Activated naive CD8-positive, alpha-beta T cell treated with anti-CD3 and anti-CD28 coated beads, Interleukin-2, amount 50 U/mL, for 24 hours (primary cell): ENCODE measurements around the gene PPP3R1.

Source experiments
- ATAC-seq: fragments of 150-1000 bp; cut with Tn5 transposase; one replicate; pipeline ENCODE4 v1.10.0; 2021
- DNase-seq: peaks from one replicate; pipeline ENCODE4 v3.0.0; 2021
- H3K27ac Mint-ChIP-seq: one replicate; pipeline ENCODE4 v1.8.0; 2021; ENCODE audit warnings: mild to moderate bottlenecking, mixed read lengths
- H3K27me3 Mint-ChIP-seq: one replicate; pipeline ENCODE4 v1.8.0; 2021; ENCODE audit warnings: mixed read lengths
- H3K36me3 Mint-ChIP-seq: one replicate; pipeline ENCODE4 v1.8.0; 2021; ENCODE audit warnings: low read depth, mixed read lengths
- H3K4me1 Mint-ChIP-seq: one replicate; pipeline ENCODE4 v1.8.0; 2021; ENCODE audit warnings: mixed read lengths
- H3K4me3 Mint-ChIP-seq: one replicate; pipeline ENCODE4 v1.8.0; 2021; ENCODE audit warnings: mild to moderate bottlenecking, moderate library complexity, mixed read lengths
- H3K9me3 Mint-ChIP-seq: one replicate; pipeline ENCODE4 v1.8.0; 2021; ENCODE audit warnings: mixed read lengths

Gene PPP3R1

DNA sequence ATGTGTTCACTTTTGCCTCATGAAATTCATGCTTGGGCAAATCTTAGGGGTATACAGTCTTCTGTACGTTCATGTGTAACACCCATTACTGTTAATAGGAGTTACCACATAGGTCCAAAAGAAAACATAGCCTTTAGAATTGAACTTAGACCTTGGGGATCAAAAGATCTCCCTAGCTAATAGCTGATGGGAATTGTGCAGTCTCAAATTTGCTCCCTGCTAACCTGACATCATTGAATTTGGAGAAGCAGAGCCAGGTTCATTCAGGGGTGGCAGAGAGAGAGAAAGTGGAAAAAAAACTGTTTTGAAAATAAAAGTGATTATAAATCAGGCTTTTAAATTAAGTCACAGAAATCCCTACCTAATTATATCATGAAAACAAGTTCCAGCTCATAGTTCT, 28.0 kb upstream of the PPP3R1 start:
- ATAC-seq (no peak), DNase-seq (no peak)
- Mint-ChIP-seq H3K4me3 (no peak overlapping the region), H3K27me3 (peaks cover 19% of the 10 kb centered on the region), H3K9me3 (no peaks in the 10 kb centered on the region), H3K4me1 (peaks cover 2% of the 10 kb centered on the region), H3K36me3 (no peaks in the 10 kb centered on the region), H3K27ac (no peak overlapping the region)

DNA sequence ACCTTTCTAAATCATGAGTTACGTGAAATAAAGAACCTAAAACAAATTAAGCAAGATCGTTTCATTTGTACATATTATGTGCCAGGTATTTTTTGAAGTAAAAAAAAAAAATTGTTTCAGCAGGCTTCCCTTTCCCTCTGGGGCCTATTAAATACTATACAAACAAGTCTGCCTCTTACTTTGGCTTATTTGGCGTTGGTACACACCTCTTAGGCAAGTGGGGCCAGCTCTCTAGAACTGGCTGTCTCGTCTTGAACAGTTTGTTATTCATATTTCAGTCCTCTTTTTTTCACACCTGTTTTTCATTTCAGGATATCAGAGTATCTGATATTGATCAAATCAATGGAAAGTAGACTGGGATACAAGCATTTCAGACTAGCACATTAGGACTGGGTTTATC, 27.4 kb upstream of the PPP3R1 start:
- no peak for ATAC-seq
- Mint-ChIP-seq H3K27ac (no peak overlapping the region), H3K36me3 (no peaks in the 10 kb centered on the region), H3K4me3 (no peak overlapping the region), H3K27me3 (peaks cover 19% of the 10 kb centered on the region), H3K9me3 (no peaks in the 10 kb centered on the region), H3K4me1 (peaks cover 2% of the 10 kb centered on the region)
- no peak for DNase-seq

DNA sequence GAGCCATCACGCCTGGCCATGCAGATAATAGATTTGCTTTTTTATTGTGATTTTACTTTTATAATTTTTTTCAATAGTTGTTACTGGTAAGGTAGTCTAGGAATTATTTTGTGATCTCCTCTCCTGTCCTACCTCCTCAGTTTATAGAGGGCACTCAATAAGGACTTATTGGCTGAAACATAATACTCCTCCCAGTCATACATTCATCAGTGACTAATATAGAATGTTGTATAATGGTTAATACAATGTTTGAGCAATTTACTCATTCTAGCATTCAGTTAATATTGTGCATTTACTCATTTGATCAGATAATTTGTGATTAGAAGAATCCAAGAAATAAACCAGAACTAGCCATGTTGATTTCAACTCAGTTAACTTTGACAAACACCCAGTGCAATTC, 25.8 kb upstream of the PPP3R1 start:
- H3K4me3 Mint-ChIP-seq = no peak overlapping the region
- H3K9me3 Mint-ChIP-seq = no peaks in the 10 kb centered on the region
- H3K27ac Mint-ChIP-seq = no peak overlapping the region
- no peak for DNase-seq
- H3K4me1 Mint-ChIP-seq = peaks cover 2% of the 10 kb centered on the region
- H3K27me3 Mint-ChIP-seq = peaks cover 11% of the 10 kb centered on the region
- H3K36me3 Mint-ChIP-seq = no peaks in the 10 kb centered on the region
- no peak for ATAC-seq

- Mint-ChIP-seq H3K36me3 (no peaks in the 10 kb centered on the region), H3K27ac (no peak overlapping the region), H3K4me1 (no peaks in the 10 kb centered on the region), H3K4me3 (no peak overlapping the region), H3K27me3 (peaks cover 8% of the 10 kb centered on the region), H3K9me3 (no peaks in the 10 kb centered on the region)
- DNase-seq (no peak), ATAC-seq (no peak)
Measured at GRCh38 chr2:68274022-68274421, 21.7 kb upstream of the PPP3R1 start.

- ATAC-seq = no peak
- no peaks in the 10 kb centered on the region for H3K4me1 Mint-ChIP-seq
- no peak overlapping the region for H3K27ac Mint-ChIP-seq
Measured at GRCh38 chr2:68272246-68272994, 20.1 kb upstream of the PPP3R1 start.

DNA sequence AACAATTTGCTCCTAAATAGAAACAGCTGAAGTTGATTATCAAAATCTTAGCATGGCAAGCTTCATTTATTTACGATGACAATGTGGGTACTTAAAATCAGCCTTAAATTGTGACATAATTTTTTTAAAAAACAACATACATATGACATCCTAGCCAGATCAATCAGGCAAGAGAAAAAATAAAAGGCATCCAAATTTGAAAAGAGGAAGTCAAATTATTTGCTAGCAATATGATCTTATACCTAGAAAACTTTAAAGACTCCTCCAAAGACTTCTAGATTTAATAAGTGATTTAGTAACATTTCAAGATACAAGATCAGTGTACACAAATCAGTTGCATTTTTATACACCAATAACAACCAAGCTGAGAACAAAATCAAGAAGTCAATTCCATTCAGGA, 14.3 kb upstream of the PPP3R1 start:
- H3K4me1 Mint-ChIP-seq = no peaks in the 10 kb centered on the region
- ATAC-seq (no peak), DNase-seq (no peak)
- H3K36me3 Mint-ChIP-seq = no peaks in the 10 kb centered on the region
- H3K27me3 Mint-ChIP-seq = no peaks in the 10 kb centered on the region
- H3K4me3 Mint-ChIP-seq = no peak overlapping the region
- no peak overlapping the region for H3K27ac Mint-ChIP-seq
- H3K9me3 Mint-ChIP-seq = no peaks in the 10 kb centered on the region

More at GRCh38 chr2:68272246-68272994, 20.1 kb upstream of the PPP3R1 start:
- DNase-seq = no peak
- H3K27me3 Mint-ChIP-seq = peaks cover 6% of the 10 kb centered on the region
- H3K4me3 Mint-ChIP-seq = no peak overlapping the region
- no peaks in the 10 kb centered on the region for H3K9me3 Mint-ChIP-seq
- H3K36me3 Mint-ChIP-seq = no peaks in the 10 kb centered on the region

- Mint-ChIP-seq H3K36me3 (no peaks in the 10 kb centered on the region), H3K9me3 (no peaks in the 10 kb centered on the region), H3K4me1 (no peaks in the 10 kb centered on the region), H3K27ac (no peak overlapping the region), H3K4me3 (no peak overlapping the region), H3K27me3 (no peaks in the 10 kb centered on the region)
- no peak for ATAC-seq
- DNase-seq = no peak
Measured at GRCh38 chr2:68263632-68264031, 11.3 kb upstream of the PPP3R1 start.

GRCh38 chr2:68258851-68259250, 6.5 kb upstream of the PPP3R1 start:
- Mint-ChIP-seq H3K27ac (no peak overlapping the region), H3K36me3 (no peaks in the 10 kb centered on the region), H3K4me1 (peaks cover 26% of the 10 kb centered on the region), H3K4me3 (no peak overlapping the region), H3K9me3 (no peaks in the 10 kb centered on the region), H3K27me3 (no peaks in the 10 kb centered on the region)
- ATAC-seq = no peak
- no peak for DNase-seq

DNA sequence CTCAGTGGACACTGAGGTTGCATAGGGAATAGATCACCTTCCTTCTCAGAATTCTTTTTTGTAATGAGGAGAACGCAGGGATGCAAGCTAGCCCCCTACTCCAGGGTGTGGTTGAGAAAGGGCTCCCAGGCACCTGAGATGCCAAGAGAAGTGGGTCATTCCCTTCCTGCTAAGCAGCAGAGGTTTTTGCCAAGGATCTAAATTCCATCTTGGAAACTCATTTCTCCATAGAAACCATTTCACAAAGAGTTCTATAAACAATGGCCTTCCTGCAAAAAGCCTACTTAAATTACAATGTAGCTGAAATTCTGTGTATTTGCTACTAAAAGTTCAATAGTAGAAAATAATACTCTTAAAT, 3.7 kb upstream of the PPP3R1 start:
- Mint-ChIP-seq H3K27me3 (no peaks in the 10 kb centered on the region), H3K4me3 (no peak overlapping the region), H3K9me3 (no peaks in the 10 kb centered on the region), H3K27ac (no peak overlapping the region), H3K4me1 (peaks cover 34% of the 10 kb centered on the region), H3K36me3 (peaks cover 5% of the 10 kb centered on the region)
- no peak for ATAC-seq
- DNase-seq = no peak

DNA sequence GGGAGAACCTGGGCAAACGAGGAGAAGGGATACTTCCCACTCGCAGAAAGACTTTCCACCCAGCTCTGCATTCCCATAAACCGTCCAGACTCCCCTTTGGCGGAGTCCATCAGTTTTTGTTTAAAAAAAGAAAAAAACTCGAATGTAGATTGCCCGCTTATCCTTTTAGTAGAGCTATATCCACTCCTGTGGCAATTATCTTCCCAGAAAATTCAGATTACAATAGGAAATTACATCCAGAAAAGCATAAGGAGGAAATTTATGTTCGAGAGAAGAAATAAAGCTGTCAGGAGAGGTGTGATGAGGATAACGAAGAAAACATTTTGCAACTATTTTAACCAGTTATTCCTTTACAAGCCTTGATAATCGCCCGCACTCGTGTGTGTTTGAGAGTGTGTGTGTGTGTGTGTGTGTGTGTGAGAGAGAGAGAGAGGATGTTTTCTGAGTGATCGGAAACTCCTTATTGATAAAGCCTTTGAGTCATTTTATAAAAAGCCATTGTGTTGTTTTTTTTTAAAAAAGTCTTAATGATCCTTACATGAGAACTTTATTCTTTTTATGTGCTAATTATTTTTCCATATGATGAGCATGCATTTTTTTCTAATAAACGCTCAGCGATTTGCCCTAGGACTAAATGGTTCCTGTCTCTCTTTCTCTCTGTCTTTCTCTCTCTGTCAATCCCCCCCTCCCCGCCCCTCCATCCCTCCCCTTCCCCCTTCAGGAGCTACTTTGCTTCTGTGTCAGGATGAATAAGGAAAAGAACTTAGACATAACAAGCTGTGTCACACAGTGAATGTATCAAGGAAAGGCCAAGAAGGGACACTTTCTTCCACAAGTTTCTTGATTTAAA, 1.1 kb upstream of the PPP3R1 start:
- no peak for ATAC-seq
- Mint-ChIP-seq H3K27me3 (no peaks in the 10 kb centered on the region), H3K4me3 (peak overlapping the region; percentile 97), H3K36me3 (peaks cover 20% of the 10 kb centered on the region), H3K9me3 (no peaks in the 10 kb centered on the region), H3K27ac (peak overlapping the region; percentile 96), H3K4me1 (peaks cover 34% of the 10 kb centered on the region)
- peak; percentile 11 for DNase-seq

GRCh38 chr2:68251855-68252399, 405 bp downstream of the PPP3R1 start:
- Mint-ChIP-seq H3K27ac (peak overlapping the region; percentile 96), H3K36me3 (peaks cover 20% of the 10 kb centered on the region), H3K9me3 (no peaks in the 10 kb centered on the region), H3K27me3 (no peaks in the 10 kb centered on the region), H3K4me3 (peak overlapping the region; percentile 97), H3K4me1 (peaks cover 34% of the 10 kb centered on the region)
- DNase-seq (peak; percentile 43), ATAC-seq (no peak)

DNA sequence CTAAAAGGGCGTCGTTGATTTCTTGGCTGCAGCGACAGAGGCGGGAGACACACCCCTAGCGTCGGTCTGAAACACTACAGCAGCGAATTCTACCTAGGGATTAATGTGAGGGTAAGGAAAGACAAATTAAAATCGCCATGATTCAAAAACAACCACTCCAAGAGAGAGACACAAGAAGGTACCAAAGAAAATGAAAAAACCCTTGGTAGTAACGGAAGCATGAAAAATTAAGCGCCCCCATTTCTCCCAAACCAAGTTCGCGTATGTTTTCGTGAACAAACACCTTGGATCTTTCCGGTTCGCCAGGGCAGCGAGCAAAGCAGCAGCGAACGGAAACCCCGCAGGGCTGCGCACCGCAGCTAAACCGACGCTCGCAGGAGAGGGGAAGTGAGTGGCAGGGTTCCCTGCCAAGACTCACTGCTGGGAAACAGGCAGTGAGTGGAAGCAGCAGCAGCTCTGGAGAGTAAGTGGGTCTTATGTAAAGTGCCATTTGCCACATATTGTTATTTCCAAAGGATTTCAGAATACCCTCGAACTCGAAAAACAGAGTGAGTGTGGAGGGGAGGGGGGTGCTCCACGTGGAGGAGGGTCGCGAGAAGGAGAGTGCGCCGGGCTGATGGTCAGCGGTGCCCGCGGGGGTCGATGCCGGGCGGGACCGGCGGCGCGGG, 1.0 kb downstream of the PPP3R1 start:
- H3K4me3 Mint-ChIP-seq = peak overlapping the region; percentile 87
- DNase-seq (peak; percentile 64), ATAC-seq (peak; percentile 61)
- no peaks in the 10 kb centered on the region for H3K27me3 Mint-ChIP-seq
- H3K4me1 Mint-ChIP-seq = peaks cover 31% of the 10 kb centered on the region
- H3K27ac Mint-ChIP-seq = peak overlapping the region; percentile 93
- H3K9me3 Mint-ChIP-seq = no peaks in the 10 kb centered on the region
- H3K36me3 Mint-ChIP-seq = peaks cover 20% of the 10 kb centered on the region

- Mint-ChIP-seq H3K36me3 (peaks cover 20% of the 10 kb centered on the region), H3K9me3 (no peaks in the 10 kb centered on the region), H3K27me3 (no peaks in the 10 kb centered on the region), H3K4me1 (peaks cover 27% of the 10 kb centered on the region), H3K4me3 (peak overlapping the region; percentile 87), H3K27ac (peak overlapping the region; percentile 93)
- ATAC-seq = no peak
- DNase-seq = no peak
Measured at GRCh38 chr2:68250652-68251186, 1.6 kb downstream of the PPP3R1 start.

- no peak for ATAC-seq
- no peaks in the 10 kb centered on the region for H3K27me3 Mint-ChIP-seq
- H3K4me3 Mint-ChIP-seq = peak overlapping the region; percentile 87
- H3K27ac Mint-ChIP-seq = peak overlapping the region; percentile 93
- DNase-seq = no peak
- H3K4me1 Mint-ChIP-seq = peaks cover 22% of the 10 kb centered on the region
- peaks cover 20% of the 10 kb centered on the region for H3K36me3 Mint-ChIP-seq
- H3K9me3 Mint-ChIP-seq = no peaks in the 10 kb centered on the region
Measured at GRCh38 chr2:68250196-68250595, 2.1 kb downstream of the PPP3R1 start.
